ENCODE measurements around the gene KCNJ14.

The KCNJ14 gene

GRCh38 chr19:48496959-48497727 is 41.8 kb downstream of the KCNJ14 start:
- intact Hi-C loops (cut with DNase I): no loop called here
- DNase-seq: no peak

GRCh38 chr19:48497728-48498594 is 42.6 kb downstream of the KCNJ14 start:
- no peak for DNase-seq
- intact Hi-C loops (cut with DNase I): no loop called here

DNA sequence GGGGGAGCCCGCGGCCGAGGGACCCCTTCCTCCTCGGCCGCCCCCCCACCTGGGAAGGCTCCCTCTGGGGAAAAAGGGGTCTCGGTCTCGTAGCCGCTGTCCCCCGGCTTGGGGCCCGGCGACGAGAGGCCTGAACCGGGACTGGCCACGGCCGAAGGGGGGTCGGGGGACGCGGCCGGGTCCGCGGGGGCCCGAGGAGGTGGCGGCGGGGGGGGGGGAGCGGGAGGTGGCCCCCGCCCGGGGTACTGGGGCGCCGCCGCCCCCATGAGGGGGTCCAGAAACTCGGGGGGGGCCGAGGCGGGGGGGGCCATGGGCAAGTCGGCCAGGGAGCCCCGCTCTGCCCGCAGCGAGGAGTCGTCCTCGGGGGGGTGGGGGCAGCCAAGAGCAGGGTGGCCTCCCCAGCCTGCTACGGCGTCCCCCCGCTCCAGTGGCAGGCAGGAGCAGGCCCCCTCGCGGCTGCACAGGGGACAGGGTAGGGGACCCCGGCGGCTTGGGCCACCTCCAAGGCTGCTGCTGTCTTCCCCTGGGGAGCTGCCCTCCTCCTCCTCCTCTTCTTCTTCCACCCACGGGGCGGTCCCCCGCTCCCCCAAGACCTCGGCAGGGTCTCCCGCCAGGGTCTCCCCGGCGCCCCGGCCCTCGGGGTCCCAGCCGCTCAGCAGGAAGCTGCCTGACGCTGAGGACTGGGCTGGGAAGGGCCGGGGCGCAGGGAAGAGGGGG is 43.4 kb downstream of the KCNJ14 start:
- DNase-seq: no peak
- intact Hi-C loops (cut with DNase I): no loop called here

DNA sequence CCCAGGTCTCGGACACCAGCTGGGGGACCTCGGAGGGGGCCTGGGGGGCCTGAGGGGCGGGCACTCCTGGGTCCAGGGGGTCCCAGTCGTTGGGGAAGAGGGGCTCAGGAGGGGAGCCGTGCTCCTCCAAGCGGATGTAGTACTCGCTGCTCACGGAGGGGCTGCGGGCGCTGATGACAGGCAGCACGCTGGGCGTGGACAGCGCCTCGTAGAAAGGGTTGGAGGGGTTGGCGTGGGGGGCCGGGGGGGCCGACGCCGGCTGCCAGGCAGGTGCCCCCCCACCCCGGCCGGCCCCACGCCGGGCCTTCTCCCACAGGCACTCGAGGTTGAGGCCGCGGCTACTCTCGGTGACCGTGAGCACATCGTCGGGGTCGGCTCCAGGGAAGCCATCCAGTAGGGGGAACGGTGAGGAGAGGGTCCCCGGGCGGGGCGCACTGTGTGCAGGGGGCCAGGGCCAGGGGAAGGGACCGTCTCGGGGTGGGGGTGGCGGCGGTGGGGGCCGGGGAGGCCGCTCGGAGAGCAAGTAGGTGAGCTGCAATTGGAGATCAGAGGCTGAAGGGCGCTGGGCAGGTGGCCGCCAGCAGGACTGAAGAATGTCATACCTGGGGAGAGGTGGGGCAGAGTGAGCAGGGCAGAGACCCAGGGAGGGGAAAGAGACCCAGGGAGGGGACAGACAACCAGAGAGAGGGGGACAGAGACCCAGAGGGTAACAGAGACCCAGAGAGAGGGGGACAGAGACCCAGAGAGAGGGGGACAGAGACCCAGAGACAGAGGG is 44.1 kb downstream of the KCNJ14 start:
- intact Hi-C loops (cut with DNase I): no loop called here

GRCh38 chr19:48500830-48501493 is 45.6 kb downstream of the KCNJ14 start:
- intact Hi-C loops (cut with DNase I): no loop called here

More for the DNA sequence above, 44.1 kb downstream of the KCNJ14 start:
- no peak for DNase-seq

GRCh38 chr19:48501494-48502349 is 46.3 kb downstream of the KCNJ14 start:
- intact Hi-C loops (cut with DNase I): no loop called here
- DNase-seq: peak in 18 of 42 donors; percentile 21 to 66 (median 46)

More at GRCh38 chr19:48500830-48501493, 45.6 kb downstream of the KCNJ14 start:
- no peak for DNase-seq

DNA sequence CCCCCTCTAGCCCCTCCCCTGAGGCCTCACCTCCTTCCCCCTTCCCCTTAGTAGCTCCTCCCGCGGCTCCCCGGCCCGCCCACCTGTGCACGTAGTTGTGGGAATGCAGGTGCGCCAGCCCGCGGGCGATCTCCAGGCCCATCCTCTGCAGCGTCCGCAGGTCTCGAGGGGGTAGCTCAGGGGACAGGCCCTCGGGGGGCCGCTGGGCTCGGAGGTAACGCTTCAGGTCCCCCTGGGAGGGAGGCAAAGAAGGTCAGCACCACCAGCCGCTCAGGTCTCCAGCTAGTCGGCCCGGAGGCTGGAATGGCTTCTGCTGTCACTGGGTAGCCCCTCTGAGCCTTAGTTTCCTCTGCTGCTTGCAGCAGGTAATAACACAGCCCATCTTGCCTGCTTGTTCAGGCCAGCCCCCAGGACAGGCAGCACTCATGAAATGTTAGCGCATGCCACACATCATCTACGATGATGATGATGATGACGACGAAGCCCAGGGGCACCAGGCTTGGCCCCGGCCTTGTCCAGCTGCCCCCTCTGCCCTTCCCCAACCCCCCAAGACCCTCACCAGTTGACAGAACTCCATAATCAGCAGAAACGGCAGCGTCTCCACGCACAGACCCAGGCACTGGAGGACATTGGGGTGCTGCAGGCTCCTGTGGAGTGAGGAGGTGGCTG is 47.1 kb downstream of the KCNJ14 start:
- intact Hi-C loops (cut with DNase I): no loop called here
- DNase-seq: peak in 1 of 42 donors; percentile 24

DNA sequence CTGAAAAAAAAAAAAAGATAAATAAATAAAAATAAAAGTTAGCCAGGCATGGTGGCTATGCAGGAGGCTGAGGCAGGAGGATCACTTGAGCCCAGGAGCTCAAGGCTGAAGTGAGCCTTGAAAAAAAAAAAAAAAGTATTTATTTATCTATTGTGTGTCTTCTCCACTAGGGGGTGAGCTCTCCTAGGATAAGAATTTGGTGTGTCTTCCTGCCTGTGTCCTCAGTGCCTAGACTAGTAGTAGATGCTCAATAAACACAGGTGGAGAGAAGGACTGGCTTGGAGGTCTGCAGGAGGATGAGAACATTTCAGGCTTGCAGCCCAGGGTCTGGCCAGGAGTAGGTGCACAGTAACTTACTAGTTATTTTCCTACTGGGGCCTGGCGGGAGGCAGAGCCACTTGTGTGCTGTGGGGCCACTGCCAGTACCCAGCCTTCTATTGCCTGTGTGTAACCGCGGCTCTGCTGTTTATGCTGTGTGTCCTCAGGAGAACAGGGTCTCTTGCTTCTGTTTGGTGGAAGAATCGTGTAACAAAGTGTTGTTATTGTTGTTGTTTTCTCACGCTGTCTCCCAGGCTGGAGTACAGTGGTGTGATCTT is 50.9 kb downstream of the KCNJ14 start:
- DNase-seq: no peak
- intact Hi-C loops (cut with DNase I): no loop called here

GRCh38 chr19:48507911-48508439 is 52.6 kb downstream of the KCNJ14 start:
- intact Hi-C loops (cut with DNase I): no loop called here
- no peak for DNase-seq

GRCh38 chr19:48508729-48509411 is 53.5 kb downstream of the KCNJ14 start:
- no peak for DNase-seq
- intact Hi-C loops (cut with DNase I): no loop called here

GRCh38 chr19:48509467-48510194 is 54.3 kb downstream of the KCNJ14 start:
- intact Hi-C loops (cut with DNase I): no loop called here
- DNase-seq: peak in 35 of 42 donors; percentile 33 to 86 (median 61)

- intact Hi-C loops (cut with DNase I): no loop called here
- peak; percentile 83 to 97 (median 91) for DNase-seq
Observed at GRCh38 chr19:48510421-48511268, 55.3 kb downstream of the KCNJ14 start.

DNA sequence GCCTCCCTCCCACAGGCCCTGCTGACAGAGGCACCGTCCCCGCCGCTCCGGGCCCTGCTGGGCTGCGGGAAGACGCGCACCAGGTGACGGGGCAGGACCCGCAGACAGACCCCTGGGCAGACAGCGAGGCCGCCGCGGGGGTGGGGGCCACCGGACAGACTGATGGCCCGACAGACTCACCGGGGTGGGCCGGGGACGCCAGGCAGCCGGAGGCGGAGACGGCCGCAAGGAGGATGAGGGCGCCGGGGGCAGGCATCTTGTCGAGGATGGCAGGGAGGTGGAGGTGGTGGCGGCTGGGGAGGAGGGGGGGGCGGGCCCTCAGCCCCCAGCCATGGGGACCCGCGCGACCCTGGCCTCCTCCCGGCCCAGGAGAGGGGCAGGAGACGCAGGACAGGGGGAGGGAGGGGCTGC is 56.0 kb downstream of the KCNJ14 start:
- intact Hi-C loops (cut with DNase I): no loop called here
- peak in 15 of 42 donors; percentile 5 to 55 (median 36) for DNase-seq

Data from head of caudate nucleus (tissue), 42 donors.